NCI-H446 (cell line): ENCODE measurements around the gene DCTN5.
A peak's percentile ranks its signal among the peaks of the same experiment; 100 is the strongest.

ENCODE experiments used
- DNase-seq, 2 experiments: peaks; one replicate each; lab custom pipeline; 2025; lab: John Stamatoyannopoulos, UW

DCTN5 gene

DNA sequence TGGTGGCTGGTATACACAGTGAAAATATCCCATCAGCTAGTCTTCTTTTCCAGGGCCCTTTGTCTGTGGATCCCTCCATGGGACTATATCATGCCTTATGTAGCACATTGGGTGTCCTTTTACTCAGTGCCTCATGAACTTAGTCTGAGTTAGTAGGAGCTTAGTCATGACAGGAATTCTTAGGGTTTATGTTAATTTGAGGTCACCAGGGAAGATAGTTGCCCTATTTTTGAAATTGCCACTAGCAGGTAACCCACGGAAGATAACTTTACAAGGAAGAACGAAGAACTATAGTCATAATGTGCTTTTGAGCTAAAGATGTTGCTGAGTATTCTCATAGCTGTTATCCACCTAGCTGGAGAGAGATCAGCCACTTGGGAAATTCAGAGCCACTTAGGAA is 22.7 kb downstream of the DCTN5 start:
- no peak for DNase-seq

DNA sequence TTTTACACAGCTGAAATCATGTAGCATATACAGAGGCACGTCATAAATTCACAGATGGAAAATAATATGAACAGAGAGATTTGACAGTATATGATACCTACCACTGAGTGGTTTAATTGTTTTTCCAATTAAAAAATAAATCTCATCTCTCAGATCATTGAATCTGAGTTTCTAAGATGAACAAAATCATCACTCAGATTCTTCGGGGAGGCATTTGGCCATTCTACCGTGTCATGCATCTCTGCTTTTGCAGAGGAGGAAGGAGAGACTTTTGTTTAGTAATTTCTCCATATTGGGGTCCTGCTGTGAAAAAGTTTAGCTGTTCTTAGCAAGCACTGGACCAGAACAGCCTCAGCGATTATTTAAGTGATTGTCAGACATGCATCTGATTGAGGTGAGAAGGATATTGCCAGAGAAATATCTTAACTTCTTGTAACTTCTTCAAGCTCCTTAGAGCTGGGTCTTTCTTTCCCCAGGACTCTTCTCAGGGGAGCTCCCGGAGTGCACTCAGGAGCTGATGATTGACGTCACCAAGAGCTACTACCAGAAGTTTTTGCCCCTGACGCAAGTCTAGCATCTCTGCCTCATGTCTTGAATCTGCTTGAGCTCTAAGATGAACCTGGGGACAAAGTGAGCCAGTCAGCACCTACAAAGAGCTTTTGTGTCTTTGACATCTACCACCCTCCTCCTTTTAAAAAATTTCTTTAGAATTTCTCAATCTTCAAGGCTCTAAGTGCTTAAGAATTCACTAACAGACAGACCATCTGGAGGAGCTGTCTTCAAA is 25.5 kb downstream of the DCTN5 start:
- DNase-seq = no peak

DNA sequence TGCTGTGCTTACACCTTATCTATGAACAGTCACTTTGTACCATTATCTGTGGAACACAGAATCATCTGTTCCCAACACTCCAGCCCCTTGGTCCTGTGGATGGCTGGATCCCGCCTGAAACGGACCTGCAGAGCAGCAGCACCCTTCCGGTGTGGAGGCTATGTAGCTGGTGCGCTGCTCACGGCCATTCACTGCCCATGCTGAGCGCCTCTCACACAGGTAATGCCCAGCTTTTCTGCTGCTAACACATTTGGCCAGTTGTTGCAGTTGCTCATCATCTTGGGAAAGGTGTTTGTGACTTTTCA is 26.0 kb downstream of the DCTN5 start:
- DNase-seq = no peak

DNA sequence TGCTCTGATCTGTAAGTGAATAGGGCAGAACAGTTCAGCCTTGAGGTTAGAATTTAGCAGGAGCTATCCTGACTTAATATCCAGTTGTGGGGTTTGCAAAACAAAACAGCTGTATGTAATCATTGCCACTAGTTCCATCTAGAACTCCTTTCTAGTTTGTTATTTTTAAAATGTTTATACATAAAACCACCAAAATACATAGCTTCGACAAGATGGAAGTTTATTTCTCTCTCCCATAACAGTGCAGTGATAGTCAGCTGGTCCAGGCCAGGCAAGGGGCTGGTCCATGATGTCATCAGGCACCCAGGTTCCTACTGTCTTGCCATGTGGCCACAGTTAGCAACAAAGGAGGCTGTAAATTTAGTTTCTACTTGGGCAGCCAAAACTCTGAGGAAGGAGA is 27.0 kb downstream of the DCTN5 start:
- no peak for DNase-seq

GRCh38 chr16:23668873-23669272 is 27.6 kb downstream of the DCTN5 start:
- DNase-seq = no peak

DNA sequence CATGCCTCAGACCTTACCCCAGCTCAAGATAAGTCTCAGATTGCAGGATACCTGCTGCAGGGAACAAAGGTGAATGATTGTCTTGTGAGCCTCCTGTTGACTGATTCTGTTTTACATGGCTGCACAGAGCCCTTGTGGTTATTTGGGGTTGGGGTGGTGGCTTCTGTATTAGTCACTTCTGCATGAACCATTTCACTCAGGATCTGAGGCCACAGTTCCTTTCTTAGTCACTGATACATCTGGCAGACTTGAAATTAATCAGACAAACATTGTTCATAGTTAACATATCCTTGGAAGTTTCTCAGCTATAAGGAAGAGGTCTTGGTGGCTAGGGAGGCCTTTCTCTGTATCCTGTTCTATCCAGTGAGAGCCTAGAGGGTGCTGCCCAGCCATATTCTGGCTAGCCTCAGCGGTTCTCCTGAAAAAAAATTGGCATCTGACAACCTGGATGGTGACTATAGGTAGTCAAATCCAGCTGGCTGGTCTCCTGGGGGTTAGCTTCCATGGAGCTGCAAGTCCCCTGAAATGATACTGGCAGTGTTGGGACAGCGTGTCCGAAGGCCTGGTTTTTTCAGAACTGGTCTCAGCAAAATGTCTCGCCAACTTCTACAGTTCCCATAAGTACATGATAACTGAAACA is 29.0 kb downstream of the DCTN5 start:
- no peak for DNase-seq

DNA sequence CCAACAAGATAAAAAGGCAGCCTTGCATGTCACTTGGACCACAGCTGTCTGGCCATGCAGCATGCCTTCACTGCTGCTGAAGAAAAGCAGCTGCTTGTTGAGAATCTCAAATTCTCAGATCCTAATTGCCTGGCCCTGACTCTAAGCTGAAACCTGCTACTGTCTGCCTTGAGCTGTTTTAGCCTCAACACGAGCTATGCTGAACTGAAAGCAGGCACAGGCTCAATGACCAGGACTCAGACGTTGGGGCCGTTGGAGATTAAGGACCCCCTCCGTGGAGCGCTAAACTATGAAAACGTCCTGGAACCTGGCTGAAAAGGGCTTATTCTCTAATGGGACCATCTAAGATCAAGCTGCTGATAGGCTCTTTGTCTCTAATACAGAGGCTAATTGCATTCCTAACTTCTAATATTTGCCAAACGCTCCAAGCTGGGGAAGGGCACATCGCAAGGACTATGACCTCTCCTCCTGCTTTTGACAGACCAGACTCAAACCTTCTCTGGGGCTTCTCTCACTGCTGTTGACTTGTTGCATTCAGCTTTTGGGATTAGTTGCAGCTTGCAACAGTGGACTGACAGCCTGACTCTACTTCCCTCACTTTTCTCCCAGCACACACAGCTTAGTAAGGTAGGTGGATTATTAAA is 32.8 kb downstream of the DCTN5 start:
- no peak for DNase-seq

DNA sequence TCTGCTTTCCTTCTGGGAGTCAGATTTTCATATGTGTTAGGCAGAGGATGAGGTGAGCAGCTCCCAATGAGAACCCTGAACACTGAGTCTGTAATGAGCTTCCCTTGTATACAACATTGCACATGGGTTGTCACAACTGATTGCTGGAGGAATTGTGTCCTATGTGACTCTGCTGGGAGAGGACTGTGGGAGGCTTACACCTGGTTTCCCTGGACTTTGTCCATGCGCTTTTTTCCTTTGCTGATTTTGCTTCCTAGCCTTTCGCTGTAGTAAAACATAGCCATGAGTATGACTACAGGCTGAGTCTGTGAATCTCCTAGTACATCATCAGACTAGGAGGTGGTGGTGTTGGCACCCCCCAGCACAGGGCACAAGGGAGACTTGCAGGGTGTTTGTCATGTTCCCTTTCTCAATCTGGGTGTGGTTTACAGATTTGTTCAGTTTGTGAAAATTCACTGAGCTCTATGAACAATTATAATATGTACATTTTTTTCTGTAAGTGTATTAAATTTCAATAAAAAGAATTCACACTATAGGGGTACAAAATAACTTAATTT is 35.7 kb downstream of the DCTN5 start:
- no peak for DNase-seq

DNA sequence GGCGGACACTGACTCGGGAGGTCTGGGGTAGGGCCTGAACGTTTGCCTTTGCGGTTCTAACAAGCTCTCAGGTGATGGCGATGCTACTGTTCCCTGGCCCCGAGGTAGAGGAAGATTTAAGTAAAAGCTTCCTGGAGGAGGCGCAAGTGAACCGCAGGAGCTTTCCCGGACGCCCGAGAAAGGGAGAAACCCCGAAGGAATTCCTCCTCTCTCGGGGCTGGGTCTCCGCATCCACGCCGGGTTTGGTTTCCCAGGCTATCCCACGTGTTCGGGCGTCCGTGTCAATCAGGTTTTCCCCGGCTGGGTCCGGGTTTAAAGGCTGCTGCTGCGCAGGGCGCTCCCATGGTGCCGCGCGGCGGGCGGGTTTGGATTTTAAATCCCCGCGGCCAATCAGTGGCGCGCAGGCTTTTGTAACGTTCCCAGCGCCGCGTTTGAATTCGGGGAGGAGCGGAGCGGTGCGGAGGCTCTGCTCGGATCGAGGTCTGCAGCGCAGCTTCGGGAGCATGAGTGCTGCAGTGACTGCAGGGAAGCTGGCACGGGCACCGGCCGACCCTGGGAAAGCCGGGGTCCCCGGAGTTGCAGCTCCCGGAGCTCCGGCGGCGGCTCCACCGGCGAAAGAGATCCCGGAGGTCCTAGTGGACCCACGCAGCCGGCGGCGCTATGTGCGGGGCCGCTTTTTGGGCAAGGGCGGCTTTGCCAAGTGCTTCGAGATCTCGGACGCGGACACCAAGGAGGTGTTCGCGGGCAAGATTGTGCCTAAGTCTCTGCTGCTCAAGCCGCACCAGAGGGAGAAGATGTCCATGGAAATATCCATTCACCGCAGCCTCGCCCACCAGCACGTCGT is 37.4 kb downstream of the DCTN5 start, which contains the start of gene PLK1:
TSS of gene PLK1 (plus strand) at position 460 of the 844 bp plus-strand sequence. CDS start at position 504, 44 bp downstream.
- peak; percentile 58 to 91 for DNase-seq

- DNase-seq = no peak
Measured at GRCh38 chr16:23679274-23679985, 38.2 kb downstream of the DCTN5 start.

DNA sequence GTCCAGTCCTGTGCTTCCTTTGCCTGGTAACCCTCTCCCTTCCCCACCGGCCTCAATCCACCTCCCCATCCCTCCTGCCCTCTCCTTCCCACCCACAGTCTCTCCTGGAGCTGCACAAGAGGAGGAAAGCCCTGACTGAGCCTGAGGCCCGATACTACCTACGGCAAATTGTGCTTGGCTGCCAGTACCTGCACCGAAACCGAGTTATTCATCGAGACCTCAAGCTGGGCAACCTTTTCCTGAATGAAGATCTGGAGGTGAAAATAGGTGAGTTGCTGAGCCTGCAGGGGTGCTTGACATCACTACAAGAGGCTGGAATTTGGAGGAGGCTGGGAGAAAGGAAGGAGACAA is 38.7 kb downstream of the DCTN5 start:
- DNase-seq = no peak

DNA sequence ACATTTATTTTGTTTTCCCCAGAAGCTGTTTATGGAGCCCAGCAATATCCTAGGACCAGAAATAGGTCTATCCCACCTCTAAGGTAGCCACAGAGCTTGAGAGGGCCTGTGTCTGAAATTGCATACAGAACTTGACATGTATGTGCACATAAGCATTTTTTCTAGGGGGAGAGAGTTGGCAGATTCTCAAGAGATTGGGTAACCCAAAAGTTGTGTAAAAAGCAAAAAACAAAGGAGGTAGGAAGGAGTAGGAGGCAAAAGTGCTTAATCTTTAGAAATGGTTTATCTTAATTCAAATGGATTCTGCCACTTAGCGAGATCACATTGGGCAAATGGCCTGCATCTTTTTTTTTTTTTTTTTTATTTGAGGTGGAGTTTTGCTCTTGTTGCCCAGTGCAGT is 40.9 kb downstream of the DCTN5 start:
- DNase-seq = no peak

- no peak for DNase-seq
Measured at GRCh38 chr16:23683487-23683886, 42.2 kb downstream of the DCTN5 start.

DNA sequence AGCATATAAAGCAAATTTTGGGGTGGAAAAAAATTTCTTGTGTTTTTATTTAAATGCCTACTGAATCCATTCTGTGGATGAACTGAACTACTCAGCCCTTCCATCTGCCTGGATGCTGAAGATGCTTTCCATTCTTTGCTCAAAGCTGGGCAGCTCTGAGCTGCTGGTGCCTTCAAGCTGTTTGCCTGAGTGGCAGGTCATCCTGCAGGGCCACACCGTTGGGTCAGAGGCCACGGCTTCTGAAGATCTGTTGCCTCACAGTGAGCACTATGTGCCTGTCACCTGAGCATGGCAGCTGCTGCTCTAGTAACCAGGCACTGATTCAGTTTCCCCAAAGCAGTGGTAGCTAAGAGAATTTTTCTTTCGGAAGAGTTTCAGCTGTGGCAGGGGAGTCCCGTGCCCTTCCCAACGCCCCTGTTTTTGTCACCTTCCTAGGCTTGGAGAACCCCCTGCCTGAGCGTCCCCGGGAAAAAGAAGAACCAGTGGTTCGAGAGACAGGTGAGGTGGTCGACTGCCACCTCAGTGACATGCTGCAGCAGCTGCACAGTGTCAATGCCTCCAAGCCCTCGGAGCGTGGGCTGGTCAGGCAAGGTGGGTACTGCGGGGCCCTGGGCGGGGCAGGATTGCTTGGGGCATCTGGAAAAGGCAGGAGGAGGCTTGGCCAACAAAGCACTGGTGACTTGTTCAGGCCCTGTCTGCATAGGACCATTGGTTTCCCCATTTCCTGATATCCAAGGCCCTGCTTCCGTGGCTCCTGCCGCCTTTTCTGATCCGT is 46.0 kb downstream of the DCTN5 start:
- no peak for DNase-seq

DNA sequence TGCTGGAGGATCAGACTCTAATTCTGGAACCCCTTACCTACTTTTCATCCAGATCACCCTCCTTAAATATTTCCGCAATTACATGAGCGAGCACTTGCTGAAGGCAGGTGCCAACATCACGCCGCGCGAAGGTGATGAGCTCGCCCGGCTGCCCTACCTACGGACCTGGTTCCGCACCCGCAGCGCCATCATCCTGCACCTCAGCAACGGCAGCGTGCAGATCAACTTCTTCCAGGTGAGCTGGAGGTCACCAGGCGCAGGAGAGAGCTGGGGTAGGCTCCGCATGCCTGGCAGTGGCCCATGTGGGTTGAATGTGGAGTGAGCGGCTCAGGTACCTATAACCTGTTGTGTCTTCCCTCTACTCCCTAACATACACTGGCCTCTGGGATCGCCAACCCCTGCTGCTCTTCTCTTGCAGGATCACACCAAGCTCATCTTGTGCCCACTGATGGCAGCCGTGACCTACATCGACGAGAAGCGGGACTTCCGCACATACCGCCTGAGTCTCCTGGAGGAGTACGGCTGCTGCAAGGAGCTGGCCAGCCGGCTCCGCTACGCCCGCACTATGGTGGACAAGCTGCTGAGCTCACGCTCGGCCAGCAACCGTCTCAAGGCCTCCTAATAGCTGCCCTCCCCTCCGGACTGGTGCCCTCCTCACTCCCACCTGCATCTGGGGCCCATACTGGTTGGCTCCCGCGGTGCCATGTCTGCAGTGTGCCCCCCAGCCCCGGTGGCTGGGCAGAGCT is 48.3 kb downstream of the DCTN5 start:
- DNase-seq = no peak

GRCh38 chr16:23690771-23691482 is 49.7 kb downstream of the DCTN5 start:
- no peak for DNase-seq

DNA sequence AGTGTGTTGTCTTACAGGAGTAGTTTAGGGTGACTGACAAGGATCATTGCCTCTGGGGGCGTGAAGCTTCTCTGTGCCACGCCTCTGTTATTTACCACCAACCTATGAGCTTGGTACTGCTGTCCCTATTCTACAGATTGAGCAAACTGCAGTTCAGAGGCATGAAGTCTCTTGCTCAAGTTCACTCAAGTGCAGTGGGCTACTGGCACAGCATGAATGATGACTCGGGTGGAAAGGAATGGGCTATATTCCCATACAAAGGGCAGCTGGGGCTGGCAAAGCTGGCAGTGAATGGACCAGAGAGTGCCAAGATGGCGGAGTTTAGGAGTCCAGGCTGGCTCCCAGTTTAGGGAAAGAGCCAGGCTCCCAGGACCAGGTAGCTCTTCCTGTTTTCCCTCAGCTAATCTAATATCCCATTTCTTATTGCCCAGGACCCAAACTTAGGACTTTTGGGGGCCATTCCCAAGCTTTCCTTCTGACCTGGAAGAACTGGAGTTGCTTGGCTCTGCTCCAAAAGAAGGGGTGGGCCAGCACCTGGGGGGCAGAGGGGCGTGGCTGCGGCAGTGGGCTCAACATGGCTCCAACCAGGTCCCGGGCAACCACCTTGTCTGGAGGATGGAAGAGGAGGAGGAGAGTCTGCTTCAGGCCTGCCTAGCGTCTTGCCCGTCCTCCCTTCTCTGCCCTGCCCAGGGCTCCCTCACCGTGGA is 50.4 kb downstream of the DCTN5 start:
- peak in 1 of 2 experiments; percentile 12 for DNase-seq

- DNase-seq = no peak
Measured at GRCh38 chr16:23692190-23692837, 51.0 kb downstream of the DCTN5 start.
